ENCODE data around the gene CCNJ.
"Not testable (repeated sequence)": the region's sequence is repeated elsewhere in the genome, so short reads cannot be mapped to it uniquely, and the experiment has no call there.

The CCNJ gene

GRCh38 chr10:96043033-96043892 is at the start of gene CCNJ:
Gene CCNJ, plus strand, starts transcription at chr10:96043583. Its CDS starts 811 bp downstream, at chr10:96044394.
- TF ChIP-seq CTCF (IDR thresholded peaks at IDR 0.05; ENCODE audit: low read depth, low read length) = no peak

GRCh38 chr10:95994376-95994775 is 49.0 kb upstream of the CCNJ start:
- H3K4me3 ChIP-seq (ENCODE audit: low read depth, low read length) = not testable (repeated sequence)

More at GRCh38 chr10:96043033-96043892, at the start of gene CCNJ:
- peak within 1 kb of the TSS; percentile 81 for H3K4me3 ChIP-seq (ENCODE audit: low read depth, low read length)

- no peak overlapping the region for H3K4me3 ChIP-seq (ENCODE audit: low read depth, low read length)
- TF ChIP-seq CTCF (IDR thresholded peaks at IDR 0.05; ENCODE audit: low read depth, low read length) = no peak
Observed at GRCh38 chr10:95998255-95998784, 45.1 kb upstream of the CCNJ start.

GRCh38 chr10:96013956-96014355 is 29.4 kb upstream of the CCNJ start:
- H3K4me3 ChIP-seq (ENCODE audit: low read depth, low read length) = no peak overlapping the region
- no peak for TF ChIP-seq CTCF (IDR thresholded peaks at IDR 0.05; ENCODE audit: low read depth, low read length)

- no peak overlapping the region for H3K4me3 ChIP-seq (ENCODE audit: low read depth, low read length)
- TF ChIP-seq CTCF (IDR thresholded peaks at IDR 0.05; ENCODE audit: low read depth, low read length) = no peak
Observed at GRCh38 chr10:96014473-96015102, 28.8 kb upstream of the CCNJ start.

GRCh38 chr10:96017191-96017687 is 26.1 kb upstream of the CCNJ start:
- peak; percentile 51; the same call in 1 of the 2 replicates for TF ChIP-seq CTCF (IDR thresholded peaks at IDR 0.05; ENCODE audit: low read depth, low read length)
- H3K4me3 ChIP-seq (ENCODE audit: low read depth, low read length) = no peak overlapping the region

- no peak overlapping the region for H3K4me3 ChIP-seq (ENCODE audit: low read depth, low read length)
- no peak for TF ChIP-seq CTCF (IDR thresholded peaks at IDR 0.05; ENCODE audit: low read depth, low read length)
Observed at GRCh38 chr10:96021332-96021731, 22.1 kb upstream of the CCNJ start.

Measured in WI38 (cell line).